GM18498 (cell line): ENCODE data around the gene RBM24.

ENCODE experiments used
- ATAC-seq: cut with Tn5 transposase; IDR thresholded peaks from one replicate; pipeline ENCODE4 v1.9.1; 2021; ENCODE audit warnings: mild to moderate bottlenecking, moderate library complexity; ENCODE audit not compliant: unreplicated experiment

Gene RBM24

DNA sequence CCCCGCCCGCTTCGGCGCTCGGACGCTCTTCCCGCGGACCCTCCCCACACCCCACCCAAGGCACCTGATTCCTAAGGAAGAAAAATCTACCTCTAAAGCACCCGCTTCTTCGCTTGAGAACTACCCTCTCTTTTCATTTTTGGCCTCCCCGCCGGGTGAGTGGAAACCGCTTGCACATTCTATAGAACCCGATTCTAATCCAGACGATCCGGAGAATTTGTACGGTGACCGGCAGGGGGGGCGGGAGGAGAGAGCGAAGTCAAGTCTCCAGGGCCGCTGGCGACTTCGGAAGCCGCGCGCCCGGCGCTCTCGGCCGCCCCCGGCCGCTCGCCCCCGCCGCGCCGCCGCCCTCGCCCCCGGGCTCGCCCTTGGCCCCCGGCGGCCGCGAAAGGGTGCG lies at the start of gene RBM24:
Gene RBM24 (plus strand): TSS at position 262 of the 397 bp plus-strand sequence. CDS start 221 bp downstream, outside the sequence.
- no peak for ATAC-seq

GRCh38 chr6:17233531-17233930 lies 47.6 kb upstream of the RBM24 start:
- ATAC-seq = no peak

DNA sequence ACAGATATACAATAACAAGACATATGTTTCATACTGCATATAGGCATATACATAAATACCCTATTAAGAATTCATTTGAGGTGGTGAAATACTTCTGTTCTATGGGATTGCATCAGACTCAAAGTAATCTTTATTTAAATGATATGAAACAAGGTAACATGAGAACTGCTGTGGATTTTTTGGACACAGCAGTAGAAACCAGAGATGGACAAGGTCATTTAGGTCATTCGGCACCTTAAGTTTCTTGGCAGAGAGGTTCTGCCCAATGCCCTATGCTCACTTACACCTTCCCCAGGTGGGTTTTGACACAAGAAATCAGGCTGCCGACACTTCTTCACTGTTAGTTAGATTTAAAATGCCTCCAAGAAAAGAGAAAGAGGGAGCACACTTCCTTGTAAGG lies 43.9 kb upstream of the RBM24 start:
- ATAC-seq = no peak

- ATAC-seq = no peak
Measured at GRCh38 chr6:17239260-17239659, 41.9 kb upstream of the RBM24 start.

DNA sequence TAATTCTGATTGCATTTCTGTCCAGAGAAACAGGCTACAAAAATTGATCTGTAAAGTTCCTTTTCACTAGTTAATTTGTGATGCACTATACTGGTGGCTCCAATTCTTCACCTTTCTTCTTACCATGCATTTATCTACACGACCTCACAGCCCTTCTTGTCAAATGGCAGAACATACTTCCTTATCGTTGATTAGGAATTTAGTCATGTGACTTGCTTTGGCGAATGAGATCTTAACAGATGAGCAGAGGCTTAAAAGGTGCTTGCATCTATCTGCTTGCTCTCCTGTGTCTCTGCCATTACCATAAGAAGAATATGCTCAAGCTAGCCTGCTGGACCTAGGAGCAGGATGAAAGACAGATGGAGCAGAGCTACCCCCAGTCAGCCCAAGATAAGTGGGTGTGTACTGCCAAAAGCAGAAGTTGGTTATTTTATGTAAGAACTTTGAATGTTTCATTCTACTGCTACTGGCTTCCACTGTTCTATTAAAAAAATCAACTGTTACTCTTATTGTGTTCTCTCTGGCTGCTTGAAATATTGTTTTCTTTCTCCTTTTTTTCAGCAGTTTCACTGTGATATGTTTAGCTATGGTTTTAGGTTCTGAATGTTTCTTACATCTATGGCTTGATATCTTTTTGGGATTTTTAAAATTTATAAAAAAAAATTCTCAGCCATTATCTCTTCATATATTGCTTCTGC lies 40.2 kb upstream of the RBM24 start:
- no peak for ATAC-seq

GRCh38 chr6:17242087-17242486 lies 39.1 kb upstream of the RBM24 start:
- ATAC-seq = no peak

DNA sequence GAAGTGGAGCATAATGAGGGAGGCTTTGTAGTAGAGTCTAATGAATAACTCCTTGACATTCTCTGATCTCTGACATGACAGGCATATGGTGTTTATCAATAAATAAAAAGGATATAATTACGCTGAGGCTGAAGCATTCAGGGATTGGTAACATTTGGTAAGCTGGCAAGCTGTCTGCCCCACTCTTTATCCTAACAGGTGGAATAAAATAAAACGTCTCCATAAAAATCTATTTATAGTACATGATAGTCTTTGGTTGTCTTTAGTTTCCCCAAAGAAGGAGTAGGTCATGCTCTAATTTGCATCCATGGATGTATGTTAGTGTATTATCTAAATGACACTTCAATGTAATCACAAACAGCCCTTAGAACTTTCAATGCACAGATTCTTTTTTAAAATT lies 30.9 kb upstream of the RBM24 start:
- no peak for ATAC-seq

GRCh38 chr6:17251953-17252352 lies 29.2 kb upstream of the RBM24 start:
- ATAC-seq = no peak

DNA sequence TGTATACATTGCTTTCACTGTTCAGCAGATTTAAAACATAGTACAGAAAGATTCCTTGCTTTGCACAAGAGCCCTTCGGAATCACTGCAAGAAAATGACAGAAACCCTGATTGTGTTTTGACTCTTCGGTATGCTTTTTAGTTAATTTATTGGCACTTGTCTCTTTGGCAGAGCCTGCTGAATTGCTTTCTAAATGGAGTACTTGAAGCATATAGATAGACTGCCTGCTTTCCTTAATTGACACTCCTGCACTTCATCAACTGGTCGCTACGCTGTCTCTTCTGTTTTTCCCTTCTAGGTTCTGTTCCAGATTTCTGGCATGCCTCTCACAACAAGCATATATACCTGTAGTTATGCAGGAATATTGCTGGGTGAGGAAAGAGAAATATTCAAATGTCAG lies 22.4 kb upstream of the RBM24 start:
- no peak for ATAC-seq

DNA sequence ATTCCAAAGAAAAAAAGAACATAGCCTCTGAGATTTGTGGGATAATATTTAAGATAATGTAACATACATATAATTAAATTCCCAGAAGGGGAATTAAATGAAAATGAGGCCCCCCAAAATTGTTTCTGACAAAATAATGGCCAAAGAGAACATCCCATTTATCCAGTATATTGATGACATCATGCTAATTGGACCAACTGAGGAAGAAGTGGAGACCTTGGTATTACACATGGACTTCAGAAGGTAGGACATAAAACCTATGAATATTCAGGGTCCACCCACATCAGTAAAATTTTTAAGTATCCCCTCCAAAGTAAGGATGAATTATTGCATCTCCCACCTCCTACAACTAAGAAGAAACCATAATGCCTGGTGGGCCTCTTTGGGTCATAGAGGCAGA lies 15.6 kb upstream of the RBM24 start:
- no peak for ATAC-seq

DNA sequence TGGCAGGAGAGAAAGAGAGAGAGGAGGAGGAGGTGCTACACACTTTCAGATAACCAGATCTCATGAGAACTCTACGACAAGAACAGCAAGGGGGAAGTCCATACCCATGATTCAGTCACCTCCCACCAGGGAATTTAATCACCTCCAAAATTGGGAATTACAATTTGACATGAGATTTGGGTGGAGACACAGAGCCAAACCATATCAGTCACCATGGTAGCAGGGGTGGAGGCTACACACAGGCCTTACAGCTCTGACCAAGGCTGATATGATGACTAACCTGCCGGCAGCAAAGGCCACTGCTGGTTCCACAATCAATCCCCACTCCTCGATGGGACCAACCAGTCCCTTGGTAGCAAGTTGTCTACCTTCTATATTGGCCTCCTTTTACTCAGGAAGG lies 13.6 kb upstream of the RBM24 start:
- ATAC-seq = no peak

DNA sequence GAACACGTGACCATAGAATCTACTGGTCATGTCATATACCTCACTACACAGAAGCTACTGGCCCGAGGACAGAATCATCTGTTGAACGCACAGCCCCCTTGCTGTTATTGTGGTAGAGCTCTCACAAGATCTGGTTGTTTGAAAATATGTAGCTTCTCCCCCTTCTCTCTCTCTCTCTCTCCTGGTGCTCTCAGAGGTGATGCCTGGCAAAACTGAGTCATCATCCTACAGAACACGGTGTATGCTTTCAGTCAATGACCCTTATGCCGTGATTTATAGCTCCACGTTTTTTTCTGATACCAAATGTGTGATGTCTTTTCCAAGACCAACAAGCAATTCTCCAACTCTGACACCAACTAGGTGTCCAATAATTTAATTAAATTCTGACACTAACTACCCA lies 13.0 kb upstream of the RBM24 start:
- ATAC-seq = no peak

GRCh38 chr6:17269840-17270239 lies 11.3 kb upstream of the RBM24 start:
- no peak for ATAC-seq

DNA sequence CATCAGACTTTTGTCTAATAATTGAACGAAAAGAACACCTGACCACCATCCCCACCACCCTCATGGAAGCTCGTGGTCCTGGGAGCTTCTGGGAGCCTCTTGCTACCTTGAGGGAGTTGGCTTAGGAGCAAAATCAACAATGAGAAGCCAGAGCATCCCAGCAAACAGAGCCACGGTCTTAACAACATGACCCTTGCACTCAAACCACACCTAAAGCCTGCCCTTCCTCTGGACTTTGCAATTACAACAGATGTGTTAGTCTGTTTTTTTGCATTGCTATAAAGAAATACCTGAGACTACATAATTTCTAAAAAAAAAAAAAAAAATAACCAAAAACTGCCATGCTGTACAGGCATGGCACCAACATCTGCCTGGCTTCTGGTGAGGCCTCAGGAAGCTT lies 9.5 kb upstream of the RBM24 start:
- no peak for ATAC-seq

GRCh38 chr6:17276766-17277165 lies 4.4 kb upstream of the RBM24 start:
- no peak for ATAC-seq

GRCh38 chr6:17277256-17277655 lies 3.9 kb upstream of the RBM24 start:
- no peak for ATAC-seq

GRCh38 chr6:17278289-17279063 lies 2.7 kb upstream of the RBM24 start:
- no peak for ATAC-seq

DNA sequence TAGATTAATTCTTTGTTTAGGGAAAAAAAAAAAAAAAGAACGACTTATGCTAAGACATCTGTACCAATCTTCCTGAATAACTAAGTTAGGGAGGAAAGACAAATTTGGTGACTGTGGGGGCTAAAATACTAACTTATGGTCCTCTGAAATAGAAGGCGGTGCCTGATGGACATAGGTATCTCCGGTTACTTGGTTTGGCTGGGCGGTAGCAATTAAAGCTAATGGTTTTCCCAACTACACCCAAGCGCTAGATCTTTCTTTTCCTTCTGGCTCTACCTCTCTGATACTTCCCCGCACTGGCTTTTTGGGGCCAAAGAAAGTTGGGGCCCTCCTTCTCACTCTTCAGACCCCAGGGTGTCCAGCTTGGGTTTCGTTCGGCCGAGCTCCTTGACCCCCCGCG lies 1.0 kb upstream of the RBM24 start:
- ATAC-seq = no peak

GRCh38 chr6:17280552-17281090 lies 540 bp upstream of the RBM24 start:
- ATAC-seq = no peak

- no peak for ATAC-seq
Measured at GRCh38 chr6:17281497-17282481, 628 bp downstream of the RBM24 start.

DNA sequence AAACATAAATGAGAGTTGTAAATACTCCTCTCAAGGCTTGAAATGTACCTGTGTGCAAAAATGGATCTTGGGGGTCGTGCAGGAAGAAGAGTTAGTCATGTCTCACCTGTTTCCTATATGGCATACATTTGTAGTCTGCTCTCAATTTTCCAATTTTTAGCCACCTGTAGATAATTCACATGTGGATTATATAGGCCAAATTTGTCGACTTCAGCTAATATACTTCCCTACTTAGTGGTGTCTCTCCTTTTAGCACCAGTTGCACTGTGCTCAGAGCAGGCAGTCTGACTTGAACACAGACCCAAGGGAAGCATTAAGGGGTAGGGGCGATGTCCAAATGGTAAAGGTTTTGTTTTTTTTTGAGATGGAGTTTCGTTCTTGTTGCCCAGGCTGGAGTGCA lies 1.9 kb downstream of the RBM24 start:
- no peak for ATAC-seq
